ENCODE results near the gene NUP93. TPM values are rescaled to one million over a fixed set of nuclear protein-coding genes. Genes with fewer than 3 reads are reported as not detected.
"Not testable (repeated sequence)": the region's sequence is repeated elsewhere in the genome, so short reads cannot be mapped to it uniquely, and the experiment has no call there.

Gene NUP93
- polyA plus RNA-seq, 1 of the 3 experiments (the other 2 are of a cell fraction): 43.1 TPM

DNA sequence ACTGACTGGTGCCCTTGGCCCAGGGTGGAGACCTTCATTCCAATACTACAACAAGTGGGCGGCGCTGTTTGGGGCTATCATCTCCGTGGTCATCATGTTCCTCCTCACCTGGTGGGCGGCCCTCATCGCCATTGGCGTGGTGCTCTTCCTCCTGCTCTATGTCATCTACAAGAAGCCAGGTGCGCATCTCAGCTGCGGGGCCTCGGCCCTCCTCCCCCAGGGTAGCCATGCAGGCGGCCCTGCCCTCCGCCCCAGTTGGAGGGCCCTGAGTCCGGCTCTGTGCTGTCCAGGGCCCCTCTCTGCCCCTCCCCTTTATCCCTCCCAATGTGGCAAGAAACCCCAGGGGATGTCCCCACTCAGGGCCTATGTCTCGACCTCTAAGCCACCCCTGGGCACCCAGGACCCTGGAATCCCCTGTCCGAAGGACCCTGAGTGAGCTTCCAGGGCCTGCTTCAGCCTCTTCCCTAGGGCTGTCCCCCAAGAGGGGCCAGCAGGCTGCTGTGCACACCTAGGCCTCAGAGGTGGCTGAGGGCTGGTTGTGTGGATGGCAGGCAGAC lies 154.2 kb downstream of the NUP93 start:
- H3K4me2 ChIP-seq: no peak overlapping the region
- no peaks in the 10 kb centered on the region for H3F3A ChIP-seq (replicated peaks; ENCODE audit: insufficient read depth)
- no peaks in the 10 kb centered on the region for H3K9me3 ChIP-seq
- H3K27ac ChIP-seq (ENCODE audit: low read depth in 2 of 2, low read length in 1 of 2): no peak overlapping the region
- WGBS (ENCODE audit: low lambda C conversion rate): 86% methylated on average over 7 of the region's 14 CpGs
- POLR2A ChIA-PET: no interaction called here
- H3K4me3 ChIP-seq (ENCODE audit: low read depth in 2 of 2, low read length in 1 of 2): no peak overlapping the region
- no peaks in the 10 kb centered on the region for H3K36me3 ChIP-seq (replicated peaks in 1 of 2; ENCODE audit: control insufficient read depth in 1 of 2, insufficient read depth in 2 of 2, low read length in 1 of 2)
- CTCF ChIA-PET: interaction anchor here (1.4 kb wide), 2 partner anchors 17 to 201 kb away, joined by 3 read pairs; no protein-coding TSS in a partner anchor
- H3K4me1 ChIP-seq (ENCODE audit: control insufficient read depth in 1 of 2, insufficient read depth in 2 of 2, low read depth in 1 of 2, low read length in 1 of 2): no peaks in the 10 kb centered on the region
- no peak overlapping the region for H2AFZ ChIP-seq (ENCODE audit: low read depth)
- no peaks in the 10 kb centered on the region for H3K79me2 ChIP-seq (ENCODE audit: insufficient read depth)
- no peaks in the 10 kb centered on the region for H3K27me3 ChIP-seq (ENCODE audit: insufficient read depth)
- H3K9me2 ChIP-seq: no peaks in the 10 kb centered on the region
- no peak for DNase-seq
- no peaks in the 10 kb centered on the region for H4K20me1 ChIP-seq (ENCODE audit: insufficient read depth)
- no peak overlapping the region for H3K9ac ChIP-seq
- TF ChIP-seq SMC3 (IDR thresholded peaks at IDR 0.05; ENCODE audit: low read depth, low read length) (no peak), GATA2 (CRISPR knock-in tag; IDR thresholded peaks at IDR 0.05) (no peak), ELF1 (IDR thresholded peaks at IDR 0.05) (no peak), RCOR1 (IDR thresholded peaks at IDR 0.05; ENCODE audit: low read length) (no peak), MEF2A (IDR thresholded peaks at IDR 0.05; ENCODE audit: borderline replicate concordance, low read depth) (no peak), NRF1 (IDR thresholded peaks at IDR 0.05; ENCODE audit: low read depth, low read length) (no peak), TCF12 (IDR thresholded peaks at IDR 0.05) (no peak), RFX5 (IDR thresholded peaks at IDR 0.05; ENCODE audit: low read length) (no peak), TEAD4 (IDR thresholded peaks at IDR 0.05; ENCODE audit: borderline replicate concordance, insufficient read depth) (no peak), FOXJ3 (CRISPR knock-in tag; IDR thresholded peaks at IDR 0.05) (no peak), FOXM1 (IDR thresholded peaks at IDR 0.05; ENCODE audit: low read depth) (no peak), EP300 (IDR thresholded peaks at IDR 0.05; ENCODE audit: borderline replicate concordance in 1 of 2, low read depth in 1 of 2, low read length in 1 of 2) (no peak)
- TF ChIP-seq, protein P1, sequence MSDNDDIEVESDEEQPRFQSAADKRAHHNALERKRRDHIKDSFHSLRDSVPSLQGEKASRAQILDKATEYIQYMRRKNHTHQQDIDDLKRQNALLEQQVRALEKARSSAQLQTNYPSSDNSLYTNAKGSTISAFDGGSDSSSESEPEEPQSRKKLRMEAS (IDR thresholded peaks at IDR 0.05; ENCODE audit: low read depth): no peak
- TF ChIP-seq, protein P2, sequence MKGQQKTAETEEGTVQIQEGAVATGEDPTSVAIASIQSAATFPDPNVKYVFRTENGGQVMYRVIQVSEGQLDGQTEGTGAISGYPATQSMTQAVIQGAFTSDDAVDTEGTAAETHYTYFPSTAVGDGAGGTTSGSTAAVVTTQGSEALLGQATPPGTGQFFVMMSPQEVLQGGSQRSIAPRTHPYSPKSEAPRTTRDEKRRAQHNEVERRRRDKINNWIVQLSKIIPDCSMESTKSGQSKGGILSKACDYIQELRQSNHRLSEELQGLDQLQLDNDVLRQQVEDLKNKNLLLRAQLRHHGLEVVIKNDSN (IDR thresholded peaks at IDR 0.05; ENCODE audit: borderline replicate concordance, low read depth): no peak
- TF ChIP-seq, protein P3, sequence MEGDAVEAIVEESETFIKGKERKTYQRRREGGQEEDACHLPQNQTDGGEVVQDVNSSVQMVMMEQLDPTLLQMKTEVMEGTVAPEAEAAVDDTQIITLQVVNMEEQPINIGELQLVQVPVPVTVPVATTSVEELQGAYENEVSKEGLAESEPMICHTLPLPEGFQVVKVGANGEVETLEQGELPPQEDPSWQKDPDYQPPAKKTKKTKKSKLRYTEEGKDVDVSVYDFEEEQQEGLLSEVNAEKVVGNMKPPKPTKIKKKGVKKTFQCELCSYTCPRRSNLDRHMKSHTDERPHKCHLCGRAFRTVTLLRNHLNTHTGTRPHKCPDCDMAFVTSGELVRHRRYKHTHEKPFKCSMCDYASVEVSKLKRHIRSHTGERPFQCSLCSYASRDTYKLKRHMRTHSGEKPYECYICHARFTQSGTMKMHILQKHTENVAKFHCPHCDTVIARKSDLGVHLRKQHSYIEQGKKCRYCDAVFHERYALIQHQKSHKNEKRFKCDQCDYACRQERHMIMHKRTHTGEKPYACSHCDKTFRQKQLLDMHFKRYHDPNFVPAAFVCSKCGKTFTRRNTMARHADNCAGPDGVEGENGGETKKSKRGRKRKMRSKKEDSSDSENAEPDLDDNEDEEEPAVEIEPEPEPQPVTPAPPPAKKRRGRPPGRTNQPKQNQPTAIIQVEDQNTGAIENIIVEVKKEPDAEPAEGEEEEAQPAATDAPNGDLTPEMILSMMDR (IDR thresholded peaks at IDR 0.05): no peak
- TF ChIP-seq, protein P4, sequence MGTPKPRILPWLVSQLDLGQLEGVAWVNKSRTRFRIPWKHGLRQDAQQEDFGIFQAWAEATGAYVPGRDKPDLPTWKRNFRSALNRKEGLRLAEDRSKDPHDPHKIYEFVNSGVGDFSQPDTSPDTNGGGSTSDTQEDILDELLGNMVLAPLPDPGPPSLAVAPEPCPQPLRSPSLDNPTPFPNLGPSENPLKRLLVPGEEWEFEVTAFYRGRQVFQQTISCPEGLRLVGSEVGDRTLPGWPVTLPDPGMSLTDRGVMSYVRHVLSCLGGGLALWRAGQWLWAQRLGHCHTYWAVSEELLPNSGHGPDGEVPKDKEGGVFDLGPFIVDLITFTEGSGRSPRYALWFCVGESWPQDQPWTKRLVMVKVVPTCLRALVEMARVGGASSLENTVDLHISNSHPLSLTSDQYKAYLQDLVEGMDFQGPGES (IDR thresholded peaks at IDR 0.05; ENCODE audit: low read depth, low read length): no peak
- TF ChIP-seq, protein P5, sequence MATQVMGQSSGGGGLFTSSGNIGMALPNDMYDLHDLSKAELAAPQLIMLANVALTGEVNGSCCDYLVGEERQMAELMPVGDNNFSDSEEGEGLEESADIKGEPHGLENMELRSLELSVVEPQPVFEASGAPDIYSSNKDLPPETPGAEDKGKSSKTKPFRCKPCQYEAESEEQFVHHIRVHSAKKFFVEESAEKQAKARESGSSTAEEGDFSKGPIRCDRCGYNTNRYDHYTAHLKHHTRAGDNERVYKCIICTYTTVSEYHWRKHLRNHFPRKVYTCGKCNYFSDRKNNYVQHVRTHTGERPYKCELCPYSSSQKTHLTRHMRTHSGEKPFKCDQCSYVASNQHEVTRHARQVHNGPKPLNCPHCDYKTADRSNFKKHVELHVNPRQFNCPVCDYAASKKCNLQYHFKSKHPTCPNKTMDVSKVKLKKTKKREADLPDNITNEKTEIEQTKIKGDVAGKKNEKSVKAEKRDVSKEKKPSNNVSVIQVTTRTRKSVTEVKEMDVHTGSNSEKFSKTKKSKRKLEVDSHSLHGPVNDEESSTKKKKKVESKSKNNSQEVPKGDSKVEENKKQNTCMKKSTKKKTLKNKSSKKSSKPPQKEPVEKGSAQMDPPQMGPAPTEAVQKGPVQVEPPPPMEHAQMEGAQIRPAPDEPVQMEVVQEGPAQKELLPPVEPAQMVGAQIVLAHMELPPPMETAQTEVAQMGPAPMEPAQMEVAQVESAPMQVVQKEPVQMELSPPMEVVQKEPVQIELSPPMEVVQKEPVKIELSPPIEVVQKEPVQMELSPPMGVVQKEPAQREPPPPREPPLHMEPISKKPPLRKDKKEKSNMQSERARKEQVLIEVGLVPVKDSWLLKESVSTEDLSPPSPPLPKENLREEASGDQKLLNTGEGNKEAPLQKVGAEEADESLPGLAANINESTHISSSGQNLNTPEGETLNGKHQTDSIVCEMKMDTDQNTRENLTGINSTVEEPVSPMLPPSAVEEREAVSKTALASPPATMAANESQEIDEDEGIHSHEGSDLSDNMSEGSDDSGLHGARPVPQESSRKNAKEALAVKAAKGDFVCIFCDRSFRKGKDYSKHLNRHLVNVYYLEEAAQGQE (IDR thresholded peaks at IDR 0.05; ENCODE audit: low read depth, low read length): no peak
- TF ChIP-seq, protein P6, sequence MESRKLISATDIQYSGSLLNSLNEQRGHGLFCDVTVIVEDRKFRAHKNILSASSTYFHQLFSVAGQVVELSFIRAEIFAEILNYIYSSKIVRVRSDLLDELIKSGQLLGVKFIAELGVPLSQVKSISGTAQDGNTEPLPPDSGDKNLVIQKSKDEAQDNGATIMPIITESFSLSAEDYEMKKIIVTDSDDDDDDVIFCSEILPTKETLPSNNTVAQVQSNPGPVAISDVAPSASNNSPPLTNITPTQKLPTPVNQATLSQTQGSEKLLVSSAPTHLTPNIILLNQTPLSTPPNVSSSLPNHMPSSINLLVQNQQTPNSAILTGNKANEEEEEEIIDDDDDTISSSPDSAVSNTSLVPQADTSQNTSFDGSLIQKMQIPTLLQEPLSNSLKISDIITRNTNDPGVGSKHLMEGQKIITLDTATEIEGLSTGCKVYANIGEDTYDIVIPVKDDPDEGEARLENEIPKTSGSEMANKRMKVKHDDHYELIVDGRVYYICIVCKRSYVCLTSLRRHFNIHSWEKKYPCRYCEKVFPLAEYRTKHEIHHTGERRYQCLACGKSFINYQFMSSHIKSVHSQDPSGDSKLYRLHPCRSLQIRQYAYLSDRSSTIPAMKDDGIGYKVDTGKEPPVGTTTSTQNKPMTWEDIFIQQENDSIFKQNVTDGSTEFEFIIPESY (IDR thresholded peaks at IDR 0.05; ENCODE audit: borderline replicate concordance, low read depth): no peak

DNA sequence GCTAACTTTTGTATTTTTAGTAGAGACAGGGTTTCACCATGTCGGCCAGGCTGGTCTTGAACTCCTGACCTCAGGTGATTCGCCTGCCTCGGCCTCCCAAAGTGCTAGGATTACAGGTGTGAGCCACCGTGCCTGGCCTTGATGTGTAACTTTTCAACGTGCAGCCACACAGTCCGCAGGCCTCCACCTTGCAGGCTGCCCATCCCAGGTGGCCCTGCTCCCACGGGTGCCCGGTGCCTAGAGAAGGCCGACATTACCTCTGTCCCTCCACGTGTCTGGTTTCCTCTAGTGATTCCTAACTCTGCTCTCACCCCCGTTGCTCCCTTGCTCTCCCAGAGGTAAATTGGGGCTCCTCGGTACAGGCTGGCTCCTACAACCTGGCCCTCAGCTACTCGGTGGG lies 155.0 kb downstream of the NUP93 start:
- H4K20me1 ChIP-seq (ENCODE audit: insufficient read depth); H3K36me3 ChIP-seq (replicated peaks in 1 of 2; ENCODE audit: control insufficient read depth in 1 of 2, insufficient read depth in 2 of 2, low read length in 1 of 2); DNase-seq; POLR2A ChIA-PET; H3K4me2 ChIP-seq; H3K79me2 ChIP-seq (ENCODE audit: insufficient read depth); H2AFZ ChIP-seq (ENCODE audit: low read depth); H3K9me2 ChIP-seq; H3K27me3 ChIP-seq (ENCODE audit: insufficient read depth); H3K9me3 ChIP-seq; H3K9ac ChIP-seq; H3K4me1 ChIP-seq (ENCODE audit: control insufficient read depth in 1 of 2, insufficient read depth in 2 of 2, low read depth in 1 of 2, low read length in 1 of 2); H3K4me3 ChIP-seq (ENCODE audit: low read depth in 2 of 2, low read length in 1 of 2); H3K27ac ChIP-seq (ENCODE audit: low read depth in 2 of 2, low read length in 1 of 2); H3F3A ChIP-seq (replicated peaks; ENCODE audit: insufficient read depth): not testable (repeated sequence)
- WGBS (ENCODE audit: low lambda C conversion rate): 81% methylated on average over 13 of the region's 13 CpGs
- CTCF ChIA-PET: interaction anchor here (1.4 kb wide), 2 partner anchors 18 to 200 kb away, joined by 3 read pairs; no protein-coding TSS in a partner anchor
